Measurements from ENCODE around the gene CDH4. TPM values are rescaled to one million over a fixed set of nuclear protein-coding genes. Genes with fewer than 3 reads are reported as not detected.

The CDH4 gene
- total RNA-seq, 1 donor from 2014 or later = 2.9 TPM

- H3K9ac ChIP-seq = no peak overlapping the region
- TF ChIP-seq EZH2phosphoT487 (IDR thresholded peaks at IDR 0.05) (no peak), CTCF (IDR thresholded peaks at IDR 0.05) (no peak), EZH2 (IDR thresholded peaks at IDR 0.05) (no peak)
- no peaks in the 10 kb centered on the region for H4K20me1 ChIP-seq (ENCODE audit: low read depth)
- H2AFZ ChIP-seq (replicated peaks) = no peak overlapping the region
- Mint-ChIP-seq H3K27ac (no peak overlapping the region), H3K4me1 (peaks cover 7% of the 10 kb centered on the region), H3K9me3 (no peaks in the 10 kb centered on the region), H3K27me3 (ENCODE audit: insufficient read depth, low read depth) (peaks cover 2% of the 10 kb centered on the region), H3K36me3 (no peaks in the 10 kb centered on the region), H3K4me3 (no peak overlapping the region)
- no peak overlapping the region for H3K4me2 ChIP-seq
- no peak overlapping the region for H3K27ac ChIP-seq
- no peaks in the 10 kb centered on the region for H3K79me2 ChIP-seq (ENCODE audit: low read depth)
- DNase-seq (ENCODE audit: low spot score) = no peak
- no peaks in the 10 kb centered on the region for H3K27me3 ChIP-seq
- peaks cover 4% of the 10 kb centered on the region for H3F3A ChIP-seq (ENCODE audit: low read depth)
- H3K4me3 ChIP-seq = no peak overlapping the region
- H3K4me1 ChIP-seq = peaks cover 10% of the 10 kb centered on the region
- no peaks in the 10 kb centered on the region for H3K9me3 ChIP-seq (ENCODE audit: low read depth)
- no peaks in the 10 kb centered on the region for H3K36me3 ChIP-seq
Observed at GRCh38 chr20:61937963-61938838, 686.1 kb downstream of the CDH4 start.

- Histone ChIP-seq H3K9ac (no peak overlapping the region), H3F3A (ENCODE audit: low read depth) (peaks cover 4% of the 10 kb centered on the region), H3K27ac (no peak overlapping the region), H3K4me2 (no peak overlapping the region), H3K79me2 (ENCODE audit: low read depth) (no peaks in the 10 kb centered on the region), H2AFZ (replicated peaks) (no peak overlapping the region), H3K36me3 (no peaks in the 10 kb centered on the region), H3K9me3 (ENCODE audit: low read depth) (no peaks in the 10 kb centered on the region), H3K4me1 (peaks cover 10% of the 10 kb centered on the region), H3K27me3 (no peaks in the 10 kb centered on the region), H4K20me1 (ENCODE audit: low read depth) (no peaks in the 10 kb centered on the region), H3K4me3 (no peak overlapping the region)
- peaks cover 7% of the 10 kb centered on the region for H3K4me1 Mint-ChIP-seq
- no peak overlapping the region for H3K27ac Mint-ChIP-seq
- H3K4me3 Mint-ChIP-seq = no peak overlapping the region
- H3K36me3 Mint-ChIP-seq = no peaks in the 10 kb centered on the region
- DNase-seq (ENCODE audit: low spot score) = no peak
- TF ChIP-seq EZH2phosphoT487 (IDR thresholded peaks at IDR 0.05) = no peak
- no peak for TF ChIP-seq CTCF (IDR thresholded peaks at IDR 0.05)
- TF ChIP-seq EZH2 (IDR thresholded peaks at IDR 0.05) = no peak
- no peaks in the 10 kb centered on the region for H3K27me3 Mint-ChIP-seq (ENCODE audit: insufficient read depth, low read depth)
- H3K9me3 Mint-ChIP-seq = no peaks in the 10 kb centered on the region
Observed at GRCh38 chr20:61938839-61939690, 687.0 kb downstream of the CDH4 start.

GRCh38 chr20:61939691-61940360 is 687.8 kb downstream of the CDH4 start:
- Histone ChIP-seq H3K4me3 (no peak overlapping the region), H3K36me3 (no peaks in the 10 kb centered on the region), H3K9ac (no peak overlapping the region), H3K27me3 (no peaks in the 10 kb centered on the region), H4K20me1 (ENCODE audit: low read depth) (no peaks in the 10 kb centered on the region), H3K4me1 (peaks cover 2% of the 10 kb centered on the region), H3F3A (ENCODE audit: low read depth) (peaks cover 3% of the 10 kb centered on the region), H3K9me3 (ENCODE audit: low read depth) (no peaks in the 10 kb centered on the region), H3K4me2 (no peak overlapping the region), H3K27ac (no peak overlapping the region), H3K79me2 (ENCODE audit: low read depth) (no peaks in the 10 kb centered on the region), H2AFZ (replicated peaks) (no peak overlapping the region)
- Mint-ChIP-seq H3K9me3 (no peaks in the 10 kb centered on the region), H3K4me1 (peaks cover 5% of the 10 kb centered on the region), H3K4me3 (no peak overlapping the region), H3K27ac (no peak overlapping the region), H3K36me3 (no peaks in the 10 kb centered on the region), H3K27me3 (ENCODE audit: insufficient read depth, low read depth) (no peaks in the 10 kb centered on the region)
- no peak for DNase-seq (ENCODE audit: low spot score)
- TF ChIP-seq EZH2phosphoT487 (IDR thresholded peaks at IDR 0.05) (no peak), CTCF (IDR thresholded peaks at IDR 0.05) (no peak), EZH2 (IDR thresholded peaks at IDR 0.05) (no peak)

All from neural progenitor cell (in vitro differentiated cells).